Caco-2 (cell line): Measurements from ENCODE around the gene S100PBP. TPM values are rescaled to one million over a fixed set of nuclear protein-coding genes. Genes with fewer than 3 reads are reported as not detected.
"Not testable (repeated sequence)": the region's sequence is repeated elsewhere in the genome, so short reads cannot be mapped to it uniquely, and the experiment has no call there.

Experiments used
- BruUV-seq: library from RNA; stranded (reverse); fragments of 400-500 nt; replicated peaks from 2 replicates; lab custom pipeline; 2021; lab: Mats Ljungman, UMichigan
- CTCF ChIA-PET: fragments of 300-600 bp; sonication (Branson Sonifier 250); formaldehyde crosslinking; loops from one replicate; lab custom pipeline; 2022; ENCODE audit warnings: antibody characterized with exemption; lab: Charles Lee
- POLR2A ChIA-PET: fragments of 300-600 bp; sonication (Branson Sonifier 250); formaldehyde crosslinking; loops from one replicate; lab custom pipeline; 2022; ENCODE audit warnings: antibody characterized with exemption; lab: Charles Lee
- DNase-seq, 2 experiments: peaks; one replicate each; pipeline versions ENCODE4 v3.0.0 to v3.0.0-alpha.2; 2020 to 2022
- H3K27me3 ChIP-seq: replicated peaks from 2 replicates; pipeline ENCODE4 v1.6.0; 2011; ENCODE audit warnings: low read length; ENCODE audit not compliant: control insufficient read depth, insufficient read depth
- H3K36me3 ChIP-seq: 2 replicates; pipeline ENCODE4 v1.5.1; 2011; ENCODE audit warnings: low read length; ENCODE audit not compliant: control insufficient read depth, insufficient read depth
- H3K4me1 ChIP-seq: fragments of 250-450 bp; sonication (Bioruptor Pico); 2 replicates; pipeline ENCODE4 v1.5.1; 2020; ENCODE audit warnings: mild to moderate bottlenecking
- H3K4me3 ChIP-seq: 2 replicates; pipeline ENCODE4 v1.5.1; 2011; ENCODE audit warnings: low read depth, mild to moderate bottlenecking, control low read depth, low read length
- H3K9me3 ChIP-seq: fragments of 250-450 bp; sonication (Bioruptor Pico); 2 replicates; pipeline ENCODE4 v1.5.1; 2020; ENCODE audit warnings: mild to moderate bottlenecking, moderate library complexity
- H3K27ac Mint-ChIP-seq: one replicate; pipeline ENCODE4 v1.8.0; 2022; ENCODE audit warnings: mixed read lengths; ENCODE audit not compliant: unreplicated experiment
- H3K27me3 Mint-ChIP-seq: one replicate; pipeline ENCODE4 v1.8.0; 2022; ENCODE audit warnings: mixed read lengths; ENCODE audit not compliant: insufficient read depth, unreplicated experiment
- H3K36me3 Mint-ChIP-seq: one replicate; pipeline ENCODE4 v1.8.0; 2022; ENCODE audit warnings: mild to moderate bottlenecking, mixed read lengths; ENCODE audit not compliant: insufficient read depth, unreplicated experiment
- H3K4me1 Mint-ChIP-seq: one replicate; pipeline ENCODE4 v1.8.0; 2022; ENCODE audit warnings: low read depth, mixed read lengths; ENCODE audit not compliant: unreplicated experiment
- H3K4me3 Mint-ChIP-seq: one replicate; pipeline ENCODE4 v1.8.0; 2022; ENCODE audit warnings: mild to moderate bottlenecking, moderate library complexity, mixed read lengths; ENCODE audit not compliant: unreplicated experiment
- H3K9me3 Mint-ChIP-seq: one replicate; pipeline ENCODE4 v1.8.0; 2022; ENCODE audit warnings: mixed read lengths; ENCODE audit not compliant: unreplicated experiment
- intact Hi-C: fragments of 100-400 bp; cut with micrococcal nuclease; formaldehyde crosslinking; loops from one replicate; pipeline ENCODE4 v1.10.0; 2022; ENCODE audit not compliant: unreplicated experiment
- total RNA-seq: library from RNA; stranded (reverse); gene quantifications from 2 replicates; pipeline ENCODE4 v1.2.3, GENCODE V29; 2022
- TF ChIP-seq, protein P1 (sequence below), 2 experiments: fragments of 200-600 bp in 1 of 2; IDR thresholded peaks; 1 replicate in 1 of 2; 2 replicates in 1 of 2; pipeline versions ENCODE4 v1.5.1 to v1.8.0; 2011 to 2022; ENCODE audit warnings: antibody characterized with exemption in 1 of 2, control low read depth in 1 of 2, inconsistent platforms in 1 of 2, low read depth in 1 of 2, low read length in 1 of 2, mild to moderate bottlenecking in 1 of 2, moderate library complexity in 1 of 2; ENCODE audit not compliant: insufficient read depth in 1 of 2, severe bottlenecking in 1 of 2, unreplicated experiment in 1 of 2

Gene S100PBP
- total RNA-seq, 1 experiment from 2014 or later, result 23.8 TPM

DNA sequence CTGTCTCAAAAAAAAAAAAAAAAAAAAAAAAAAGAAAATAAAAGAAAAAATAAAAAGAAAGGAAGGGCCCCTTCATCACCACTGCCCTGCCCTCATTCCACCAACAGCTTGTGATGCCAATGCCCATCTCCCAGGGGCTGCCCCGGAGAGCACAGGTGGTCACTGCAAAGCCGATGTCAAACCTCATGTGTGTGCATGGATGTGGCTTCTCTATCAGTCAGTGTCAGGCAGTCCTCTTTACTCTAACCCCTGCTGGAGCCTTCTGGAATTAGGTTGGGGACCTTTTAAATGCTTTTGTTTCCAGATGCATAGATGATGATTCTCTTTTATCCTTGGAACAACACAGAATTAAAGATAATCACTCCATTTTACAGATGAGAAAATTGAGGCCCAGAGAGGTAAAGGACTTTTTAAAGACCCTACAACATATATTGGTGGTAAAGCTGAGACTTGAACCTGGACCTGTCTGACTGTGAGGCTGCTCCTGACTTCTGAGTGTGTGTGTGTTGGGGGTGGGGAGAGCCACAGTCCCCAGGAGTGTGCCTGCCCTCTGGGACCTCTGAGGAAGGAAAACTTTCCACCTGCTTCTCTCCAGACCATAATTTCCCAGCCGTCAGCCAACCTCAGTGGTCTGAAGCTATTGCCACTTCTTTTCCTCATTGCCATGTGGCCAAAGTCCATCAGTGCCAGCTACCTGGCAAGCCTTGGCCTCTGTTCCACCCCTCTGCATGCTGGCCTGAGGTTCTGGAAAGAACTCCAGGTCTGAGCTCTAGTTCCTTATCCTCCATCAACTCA, 86.7 kb downstream of the S100PBP start:
- no peak for DNase-seq
- POLR2A ChIA-PET, result no interaction called here
- no peak overlapping the region for H3K4me3 ChIP-seq
- intact Hi-C loops, result no loop called here
- TF ChIP-seq, protein P1, sequence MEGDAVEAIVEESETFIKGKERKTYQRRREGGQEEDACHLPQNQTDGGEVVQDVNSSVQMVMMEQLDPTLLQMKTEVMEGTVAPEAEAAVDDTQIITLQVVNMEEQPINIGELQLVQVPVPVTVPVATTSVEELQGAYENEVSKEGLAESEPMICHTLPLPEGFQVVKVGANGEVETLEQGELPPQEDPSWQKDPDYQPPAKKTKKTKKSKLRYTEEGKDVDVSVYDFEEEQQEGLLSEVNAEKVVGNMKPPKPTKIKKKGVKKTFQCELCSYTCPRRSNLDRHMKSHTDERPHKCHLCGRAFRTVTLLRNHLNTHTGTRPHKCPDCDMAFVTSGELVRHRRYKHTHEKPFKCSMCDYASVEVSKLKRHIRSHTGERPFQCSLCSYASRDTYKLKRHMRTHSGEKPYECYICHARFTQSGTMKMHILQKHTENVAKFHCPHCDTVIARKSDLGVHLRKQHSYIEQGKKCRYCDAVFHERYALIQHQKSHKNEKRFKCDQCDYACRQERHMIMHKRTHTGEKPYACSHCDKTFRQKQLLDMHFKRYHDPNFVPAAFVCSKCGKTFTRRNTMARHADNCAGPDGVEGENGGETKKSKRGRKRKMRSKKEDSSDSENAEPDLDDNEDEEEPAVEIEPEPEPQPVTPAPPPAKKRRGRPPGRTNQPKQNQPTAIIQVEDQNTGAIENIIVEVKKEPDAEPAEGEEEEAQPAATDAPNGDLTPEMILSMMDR (IDR thresholded peaks at IDR 0.05; ENCODE audit: insufficient read depth in 1 of 2, low read depth in 1 of 2, low read length in 1 of 2, severe bottlenecking in 1 of 2, unreplicated experiment in 1 of 2), result no peak
- no peak overlapping the region for H3K4me3 Mint-ChIP-seq
- H3K27me3 Mint-ChIP-seq, result no peaks in the 10 kb centered on the region
- H3K4me1 ChIP-seq, result no peaks in the 10 kb centered on the region
- H3K4me1 Mint-ChIP-seq, result no peaks in the 10 kb centered on the region
- CTCF ChIA-PET, result no interaction called here
- BruUV-seq, result no TSS peak
- no peaks in the 10 kb centered on the region for H3K36me3 ChIP-seq
- no peaks in the 10 kb centered on the region for H3K36me3 Mint-ChIP-seq
- no peak overlapping the region for H3K27ac Mint-ChIP-seq
- H3K9me3 ChIP-seq, result no peaks in the 10 kb centered on the region
- no peaks in the 10 kb centered on the region for H3K27me3 ChIP-seq
- H3K9me3 Mint-ChIP-seq, result no peaks in the 10 kb centered on the region

DNA sequence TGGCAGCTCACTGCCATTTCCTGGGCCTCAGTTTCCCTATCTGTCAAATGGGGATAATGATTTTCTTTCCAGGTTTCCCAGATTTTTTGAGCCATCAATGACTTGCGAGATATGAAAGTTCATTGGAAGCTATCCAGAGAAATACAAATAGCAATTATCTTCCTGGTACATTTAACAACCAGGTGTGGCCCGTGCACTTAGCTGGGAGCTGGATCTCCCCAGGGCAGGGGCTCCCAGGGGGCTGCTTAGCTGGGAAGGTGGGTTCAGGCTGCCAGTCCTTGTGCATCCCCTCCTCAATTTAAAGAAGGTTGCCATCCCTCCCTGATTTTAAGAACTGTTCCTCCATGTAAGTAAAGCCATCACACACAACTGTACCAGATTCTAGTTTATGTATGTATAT, 87.3 kb downstream of the S100PBP start:
- H3K27ac Mint-ChIP-seq, result no peak overlapping the region
- Histone ChIP-seq H3K4me3 (no peak overlapping the region), H3K36me3 (no peaks in the 10 kb centered on the region), H3K9me3 (no peaks in the 10 kb centered on the region), H3K4me1 (no peaks in the 10 kb centered on the region), H3K27me3 (no peaks in the 10 kb centered on the region)
- no peaks in the 10 kb centered on the region for H3K27me3 Mint-ChIP-seq
- DNase-seq, result no peak
- BruUV-seq, result no TSS peak
- H3K36me3 Mint-ChIP-seq, result no peaks in the 10 kb centered on the region
- ChIA-PET POLR2A (no interaction called here), CTCF (no interaction called here)
- TF ChIP-seq, protein P1 (IDR thresholded peaks at IDR 0.05; ENCODE audit: insufficient read depth in 1 of 2, low read depth in 1 of 2, low read length in 1 of 2, severe bottlenecking in 1 of 2, unreplicated experiment in 1 of 2), result no peak
- no peaks in the 10 kb centered on the region for H3K9me3 Mint-ChIP-seq
- no peak overlapping the region for H3K4me3 Mint-ChIP-seq
- no peaks in the 10 kb centered on the region for H3K4me1 Mint-ChIP-seq
- intact Hi-C loops, result no loop called here

DNA sequence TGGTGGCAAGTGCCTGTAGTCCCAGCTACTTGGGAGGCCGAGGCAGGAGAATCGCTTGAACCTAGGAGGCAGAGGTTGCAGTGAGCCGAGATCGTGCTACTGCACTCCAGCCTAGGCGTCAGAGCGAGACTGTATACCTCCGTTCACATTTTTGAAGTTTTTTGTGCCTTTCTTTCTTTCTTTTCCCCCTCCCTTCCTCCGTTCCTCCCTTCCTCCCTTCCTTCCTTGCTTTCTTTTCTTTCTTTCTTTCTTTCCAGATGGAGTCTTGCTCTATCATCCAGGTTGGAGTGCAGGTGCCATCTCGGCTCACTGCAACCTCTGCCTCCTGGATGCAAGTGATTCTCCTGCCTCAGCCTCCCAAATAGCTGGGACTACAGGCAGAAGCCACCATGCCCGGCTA, 88.1 kb downstream of the S100PBP start:
- POLR2A ChIA-PET, H3K27me3 ChIP-seq, H3K36me3 ChIP-seq, H3K36me3 Mint-ChIP-seq, H3K4me3 ChIP-seq, H3K9me3 ChIP-seq, intact Hi-C loops, BruUV-seq, H3K9me3 Mint-ChIP-seq, DNase-seq, CTCF ChIA-PET, H3K27me3 Mint-ChIP-seq, H3K4me1 ChIP-seq, H3K4me1 Mint-ChIP-seq, H3K27ac Mint-ChIP-seq, H3K4me3 Mint-ChIP-seq: not testable (repeated sequence)
